GM18517 (cell line): ENCODE data around the gene CELF4.

Source experiments
- ATAC-seq: cut with Tn5 transposase; IDR thresholded peaks from one replicate; pipeline ENCODE4 v1.9.1; 2021; ENCODE audit warnings: mild to moderate bottlenecking, moderate library complexity; ENCODE audit not compliant: unreplicated experiment

The CELF4 gene

DNA sequence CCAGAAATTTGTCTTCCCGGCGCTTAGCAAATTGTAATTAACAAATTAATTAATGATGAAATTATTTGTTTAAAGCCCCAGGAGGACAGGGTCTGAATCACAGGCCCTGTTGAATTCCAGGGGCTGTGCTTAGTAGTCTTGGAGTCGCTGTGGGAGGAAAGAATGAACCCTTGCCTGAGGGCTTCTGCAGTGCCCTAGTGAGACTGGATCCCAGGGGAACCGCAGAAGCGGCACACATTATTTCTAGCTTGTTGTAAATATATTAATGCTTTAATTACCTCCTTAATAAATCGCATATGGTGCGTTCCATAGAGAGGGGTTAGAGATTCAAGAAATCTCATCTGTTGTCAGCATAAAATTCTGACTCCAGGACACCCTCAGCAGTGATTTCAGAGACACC lies 235.4 kb downstream of the CELF4 start:
- no peak for ATAC-seq

DNA sequence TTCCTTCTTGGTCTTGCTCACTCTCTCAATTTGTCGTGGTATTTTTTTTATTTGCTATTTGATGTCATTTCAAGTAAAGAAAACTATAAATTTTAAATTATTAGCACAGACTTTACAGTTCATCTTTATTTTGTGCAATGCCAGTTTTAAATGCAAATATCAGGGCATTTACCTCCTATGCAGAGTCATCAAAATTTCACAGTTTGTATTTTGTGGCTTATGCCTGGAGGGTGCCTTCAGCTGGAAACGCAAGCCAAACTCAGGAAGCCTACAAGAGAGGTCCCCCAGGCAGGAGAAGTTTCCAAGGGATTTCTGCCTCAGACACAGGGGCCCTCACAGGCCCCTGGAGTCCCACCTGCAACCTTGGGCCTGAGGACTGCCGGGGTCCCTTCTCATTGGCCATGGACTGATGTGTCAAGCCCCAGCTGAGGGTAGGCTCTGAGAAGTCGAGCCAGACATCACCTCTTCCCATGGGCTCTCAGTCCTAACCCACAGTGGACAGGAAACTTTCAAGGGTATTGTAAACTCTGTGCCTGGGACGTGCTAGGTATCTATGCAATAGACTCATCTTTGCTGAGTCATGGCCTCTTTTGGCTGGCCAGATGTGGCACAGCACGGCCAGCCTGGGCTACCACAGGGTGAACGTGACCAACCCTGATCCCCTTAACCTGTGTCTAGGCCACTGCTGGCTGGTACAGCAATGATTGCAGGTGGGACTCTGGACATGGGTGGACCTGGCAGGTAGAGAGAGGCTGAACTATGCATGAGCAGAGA lies 236.5 kb downstream of the CELF4 start:
- no peak for ATAC-seq

GRCh38 chr18:37327063-37327577 lies 238.5 kb downstream of the CELF4 start:
- ATAC-seq: no peak

DNA sequence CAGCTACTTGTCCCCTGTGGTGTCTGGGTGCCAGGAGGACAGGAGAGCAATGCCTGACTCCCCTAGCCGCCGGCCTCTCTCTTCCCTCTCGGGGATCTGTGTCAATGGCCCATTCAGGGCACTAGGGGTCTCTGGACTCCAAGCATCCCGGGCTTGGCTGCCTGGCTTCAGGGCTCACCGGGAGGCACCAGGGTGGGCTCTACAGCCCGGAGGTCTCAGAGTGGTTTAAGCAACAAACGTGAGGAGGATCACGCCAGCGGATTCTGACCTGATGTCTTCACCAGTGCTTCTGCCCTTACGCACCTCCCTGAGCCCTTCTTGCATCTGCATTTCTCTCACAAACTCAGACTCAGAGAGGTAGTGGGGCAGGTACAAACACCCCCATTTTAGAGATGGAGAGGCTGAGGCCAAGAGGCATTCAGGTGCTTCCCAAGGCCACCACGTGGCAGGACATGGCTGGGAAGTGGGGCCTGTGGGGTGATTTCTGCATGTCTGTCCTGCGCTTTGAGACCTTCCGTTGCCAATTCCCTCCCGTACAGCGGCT lies 243.0 kb downstream of the CELF4 start:
- peak; percentile 79 for ATAC-seq

GRCh38 chr18:37321582-37322491 lies 243.8 kb downstream of the CELF4 start:
- no peak for ATAC-seq

DNA sequence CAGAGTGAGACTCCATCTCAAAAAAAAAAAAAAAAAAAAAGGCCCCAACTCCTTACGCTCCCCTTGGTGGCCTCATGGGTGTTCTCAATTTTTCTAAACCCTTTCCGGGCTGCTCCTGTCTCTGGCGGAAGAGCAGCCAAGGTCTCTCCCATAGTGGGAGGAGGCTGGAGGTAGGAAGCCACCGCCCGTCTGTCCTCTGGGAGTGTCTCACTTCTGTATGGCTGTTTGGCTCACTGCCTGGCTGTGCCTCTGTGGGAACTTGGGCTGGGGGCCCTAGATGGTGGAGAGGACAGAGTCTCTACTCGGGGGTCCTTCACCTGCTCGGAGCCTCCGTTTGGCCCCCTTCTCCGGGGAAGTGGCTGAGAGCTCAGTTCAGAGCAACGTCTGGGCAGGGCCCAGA lies 245.3 kb downstream of the CELF4 start:
- ATAC-seq: no peak

- no peak for ATAC-seq
Observed at GRCh38 chr18:37318360-37319355, 246.9 kb downstream of the CELF4 start.

DNA sequence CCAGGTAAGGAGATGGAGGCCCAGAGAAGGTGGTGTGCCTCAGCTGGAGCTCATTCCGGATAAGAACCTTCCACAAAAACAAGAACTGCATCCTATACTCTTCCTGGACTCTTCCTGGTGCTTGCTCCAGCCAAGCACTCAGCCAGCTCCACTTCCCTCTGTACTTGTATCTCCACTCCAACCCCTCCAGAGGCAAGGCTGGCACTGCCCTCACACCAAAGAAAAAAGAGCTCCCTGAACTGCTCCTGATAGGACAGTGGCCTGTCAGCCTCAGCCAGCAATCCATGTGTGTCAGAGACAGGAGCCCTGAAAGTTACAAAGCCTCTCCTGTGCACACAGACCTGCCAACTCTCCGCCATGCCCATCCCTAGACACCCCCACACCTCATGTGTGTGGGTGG lies 248.1 kb downstream of the CELF4 start:
- ATAC-seq: no peak

- ATAC-seq: no peak
Observed at GRCh38 chr18:37316468-37316867, 249.1 kb downstream of the CELF4 start.

- no peak for ATAC-seq
Observed at GRCh38 chr18:37315935-37316334, 249.7 kb downstream of the CELF4 start.

DNA sequence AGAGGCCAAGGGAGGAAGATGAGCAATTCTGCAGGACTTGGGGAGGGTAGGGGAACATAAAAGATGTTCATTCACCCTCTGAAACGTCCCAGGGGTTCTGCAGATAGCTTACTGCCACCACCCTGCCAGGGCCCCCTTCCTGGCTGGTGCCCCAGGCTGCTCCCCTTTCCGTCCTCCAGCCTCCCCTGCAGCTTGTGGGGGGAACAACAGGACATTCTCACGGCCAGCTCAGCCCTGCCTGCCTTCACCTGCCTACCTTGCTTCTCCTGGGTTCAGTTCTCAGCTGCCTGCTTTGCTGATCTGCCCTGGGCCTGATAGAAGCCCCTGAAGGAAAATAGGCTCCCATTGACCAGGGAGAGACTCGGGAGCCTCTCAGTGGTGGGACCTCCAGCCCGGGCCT lies 251.1 kb downstream of the CELF4 start:
- no peak for ATAC-seq

- no peak for ATAC-seq
Observed at GRCh38 chr18:37313624-37314023, 252.0 kb downstream of the CELF4 start.

- no peak for ATAC-seq
Observed at GRCh38 chr18:37309861-37310260, 255.7 kb downstream of the CELF4 start.

- ATAC-seq: no peak
Observed at GRCh38 chr18:37309059-37309458, 256.5 kb downstream of the CELF4 start.

DNA sequence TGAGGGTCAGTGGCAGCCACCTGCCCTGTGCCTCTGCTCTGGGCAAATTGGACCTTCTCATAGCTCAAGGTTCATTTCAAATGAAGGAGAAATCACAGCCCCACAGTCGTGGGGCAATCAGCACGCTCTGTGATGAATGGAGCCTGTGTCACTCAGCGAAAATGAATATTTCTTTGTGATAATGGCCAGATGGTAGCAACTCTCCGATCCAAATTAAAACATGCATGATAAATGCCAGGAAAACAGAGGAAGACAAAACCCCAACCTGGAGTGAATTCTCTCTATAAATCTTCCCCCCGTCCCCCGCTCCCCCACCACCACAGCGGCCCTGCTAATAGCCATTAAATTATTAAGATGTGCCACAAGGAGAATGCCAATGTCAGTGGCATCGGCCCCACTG lies 258.4 kb downstream of the CELF4 start:
- ATAC-seq: no peak

DNA sequence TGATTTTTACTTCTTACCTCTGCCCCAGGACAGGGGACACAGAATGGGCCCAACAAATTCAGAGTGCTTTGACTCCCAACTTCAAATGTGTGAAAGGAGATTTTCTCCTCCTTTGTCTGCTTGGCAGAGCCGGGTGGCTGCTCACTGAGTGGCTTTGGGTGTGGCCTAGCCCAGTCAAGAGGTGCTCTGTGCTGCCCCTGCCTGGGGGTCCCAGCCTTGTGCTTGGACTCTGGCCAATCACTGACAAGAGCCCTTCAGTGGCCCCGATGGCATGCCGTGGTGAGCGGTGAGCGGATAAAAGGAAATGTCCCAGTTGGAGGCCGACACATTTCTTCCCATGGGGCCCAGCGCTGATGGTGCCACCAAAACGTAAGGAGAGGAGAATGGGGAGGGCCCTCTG lies 259.2 kb downstream of the CELF4 start:
- no peak for ATAC-seq

- no peak for ATAC-seq
Observed at GRCh38 chr18:37305066-37305465, 260.5 kb downstream of the CELF4 start.

DNA sequence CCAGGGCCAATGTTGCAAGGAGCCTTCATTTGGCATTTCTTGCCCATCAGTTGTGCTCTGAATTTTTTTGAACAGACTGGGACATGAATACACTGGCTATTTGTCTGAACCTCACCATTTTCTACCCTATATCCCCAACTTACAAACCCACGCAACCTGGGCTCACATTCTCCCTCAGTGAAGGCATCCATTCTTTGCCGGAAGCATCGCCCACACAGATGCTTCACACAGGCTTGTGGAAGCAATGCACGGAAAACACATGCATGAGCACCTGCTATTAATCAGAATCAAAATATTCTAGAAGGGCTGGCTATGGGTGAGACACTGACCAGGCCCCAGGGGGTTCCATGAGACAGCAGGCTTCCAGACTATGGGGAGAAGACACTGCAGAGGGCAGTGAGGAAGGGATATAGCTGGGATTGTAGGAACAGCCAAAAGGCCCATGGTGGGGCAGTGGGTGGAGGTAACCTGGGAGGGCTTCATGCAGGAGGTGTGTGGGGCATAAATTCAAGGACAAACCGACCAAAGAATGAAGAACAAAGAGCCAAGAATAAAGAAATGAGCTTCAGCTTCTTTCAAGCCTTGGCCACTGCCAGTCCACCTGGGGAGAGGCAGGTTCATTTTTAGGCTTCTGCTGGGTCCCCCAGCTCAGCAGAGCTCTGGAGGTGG lies 261.5 kb downstream of the CELF4 start:
- no peak for ATAC-seq

DNA sequence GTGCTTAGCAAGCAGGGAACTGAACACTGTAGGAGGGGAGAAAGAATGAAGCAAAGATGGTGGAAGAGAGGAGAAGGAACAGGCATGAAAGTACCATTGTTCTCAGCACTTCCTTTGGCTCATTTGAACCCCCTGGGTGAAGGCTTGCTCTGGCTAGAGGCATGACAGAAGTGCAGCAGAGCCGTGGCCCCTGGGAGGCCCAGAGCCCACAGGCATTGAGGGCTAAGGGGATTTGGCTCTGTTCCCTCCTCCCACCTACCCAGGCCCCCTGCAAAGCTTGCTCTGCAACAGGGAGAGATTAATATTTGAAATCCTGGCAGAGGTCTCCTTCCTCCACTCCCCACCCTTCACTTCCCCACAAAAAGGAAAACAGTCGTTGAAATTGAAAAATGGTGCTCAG lies 262.6 kb downstream of the CELF4 start:
- ATAC-seq: no peak

DNA sequence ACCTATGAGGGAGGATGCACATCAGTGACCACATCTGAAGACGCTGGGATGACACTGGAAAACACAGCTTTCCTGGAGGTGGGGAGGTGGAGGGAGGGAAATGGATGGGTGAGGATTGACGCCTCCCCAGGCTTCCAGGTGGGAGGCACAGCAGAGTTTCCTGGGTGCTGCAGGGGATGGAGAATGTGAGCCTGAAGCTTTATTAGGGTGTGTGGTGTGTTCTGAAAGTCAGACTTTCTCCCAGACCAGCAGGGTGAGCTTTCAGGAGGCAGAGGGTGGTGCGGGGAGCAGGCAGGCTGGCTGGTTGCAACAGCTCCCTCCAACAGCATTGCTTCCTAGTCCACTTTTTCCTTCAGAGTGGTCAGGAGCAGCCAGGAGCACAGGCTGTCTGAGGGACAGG lies 263.1 kb downstream of the CELF4 start:
- no peak for ATAC-seq
